HCT116 (cell line): ENCODE results near the gene FOXP1.

Experiments used
- CTCF ChIP-seq, 3 experiments: fragments of 200-600 bp in 1 of 3; sonication (generic) in 1 of 3; IDR thresholded peaks in 2 of 3; conservative IDR thresholded peaks in 1 of 3; 2 replicates each; pipeline ENCODE4 v1.5.1; 2012 to 2017; ENCODE audit warnings: low read depth in 2 of 3, low read length in 2 of 3, antibody characterized with exemption in 1 of 3, borderline replicate concordance in 1 of 3, control low read depth in 1 of 3, mild to moderate bottlenecking in 1 of 3, mixed read lengths in 1 of 3, mixed run types in 1 of 3, moderate library complexity in 1 of 3; ENCODE audit not compliant: insufficient read depth in 1 of 3
- EGR1 ChIP-seq: IDR thresholded peaks from 2 replicates; pipeline ENCODE4 v1.6.1; 2012; ENCODE audit warnings: low read depth
- EZH2 ChIP-seq: fragments of 200-600 bp; sonication (generic); IDR thresholded peaks from 2 replicates; pipeline ENCODE4 v1.6.1; 2017; ENCODE audit warnings: antibody characterized with exemption, mixed run types
- EZH2phosphoT487 ChIP-seq: fragments of 200-600 bp; IDR thresholded peaks from 2 replicates; pipeline ENCODE4 v1.6.1; 2018; ENCODE audit warnings: antibody characterized with exemption, borderline replicate concordance
- FOSL1 ChIP-seq: IDR thresholded peaks from 2 replicates; pipeline ENCODE4 v1.6.1; 2012; ENCODE audit warnings: low read depth
- POLR2A ChIP-seq: IDR thresholded peaks from 2 replicates; pipeline ENCODE4 v1.7.0; 2011; ENCODE audit warnings: borderline replicate concordance; ENCODE audit not compliant: insufficient read depth, insufficient read length; ENCODE audit errors: extremely low read depth
- POLR2AphosphoS5 ChIP-seq: IDR thresholded peaks from 2 replicates; pipeline ENCODE4 v1.6.1; 2011; ENCODE audit warnings: mild to moderate bottlenecking, low read depth, low read length, moderate library complexity
- RAD21 ChIP-seq: IDR thresholded peaks from 2 replicates; pipeline ENCODE4 v1.6.1; 2012; ENCODE audit warnings: low read depth, mild to moderate bottlenecking
- REST ChIP-seq: IDR thresholded peaks from 2 replicates; pipeline ENCODE4 v1.6.1; 2012; ENCODE audit warnings: low read depth
- TCF7L2 ChIP-seq: IDR thresholded peaks from 2 replicates; pipeline ENCODE4 v1.7.0; 2011; ENCODE audit warnings: borderline replicate concordance, inconsistent platforms; ENCODE audit not compliant: insufficient read depth, insufficient read length; ENCODE audit errors: extremely low read depth
- YY1 ChIP-seq: IDR thresholded peaks from 2 replicates; pipeline ENCODE4 v1.6.1; 2011; ENCODE audit warnings: low read length, low read depth, moderate library complexity, mild to moderate bottlenecking; ENCODE audit not compliant: insufficient replicate concordance; ENCODE audit errors: extremely low read depth
- ZBTB33 ChIP-seq: IDR thresholded peaks from 2 replicates; pipeline ENCODE4 v1.6.1; 2011; ENCODE audit warnings: mild to moderate bottlenecking, low read length, moderate library complexity; ENCODE audit not compliant: insufficient replicate concordance; ENCODE audit errors: extremely low read depth
- ZFX ChIP-seq: fragments of 450-650 bp; IDR thresholded peaks from 2 replicates; pipeline ENCODE4 v1.6.1; 2017
- ZNF274 ChIP-seq: fragments of 200-500 bp; sonication (Bioruptor generic); IDR thresholded peaks from 2 replicates; pipeline ENCODE4 v1.6.1; 2014; ENCODE audit warnings: mild to moderate bottlenecking, low read depth, low read length, inconsistent platforms

GRCh38 chr3:71402911-71403310, 180.6 kb downstream of the FOXP1 start:
- TF ChIP-seq CTCF (IDR thresholded peaks at IDR 0.05 in 2 of 3, conservative IDR thresholded peaks at IDR 0.05 in 1 of 3; ENCODE audit: borderline replicate concordance in 1 of 3, insufficient read depth in 1 of 3, low read depth in 2 of 3, low read length in 2 of 3) (no peak), EZH2phosphoT487 (no peak), FOSL1 (no peak), POLR2A (no peak), ZNF274 (no peak), ZBTB33 (no peak), YY1 (no peak), RAD21 (no peak), TCF7L2 (no peak), EZH2 (no peak), ZFX (no peak), REST (no peak), POLR2AphosphoS5 (no peak), EGR1 (no peak)
